GM18907 (cell line): ENCODE measurements around the gene CAP2.

Source experiments
- ATAC-seq: cut with Tn5 transposase; IDR thresholded peaks from one replicate; pipeline ENCODE4 v1.9.1; 2021; ENCODE audit warnings: mild to moderate bottlenecking, moderate library complexity; ENCODE audit not compliant: unreplicated experiment

The CAP2 gene, protein sequence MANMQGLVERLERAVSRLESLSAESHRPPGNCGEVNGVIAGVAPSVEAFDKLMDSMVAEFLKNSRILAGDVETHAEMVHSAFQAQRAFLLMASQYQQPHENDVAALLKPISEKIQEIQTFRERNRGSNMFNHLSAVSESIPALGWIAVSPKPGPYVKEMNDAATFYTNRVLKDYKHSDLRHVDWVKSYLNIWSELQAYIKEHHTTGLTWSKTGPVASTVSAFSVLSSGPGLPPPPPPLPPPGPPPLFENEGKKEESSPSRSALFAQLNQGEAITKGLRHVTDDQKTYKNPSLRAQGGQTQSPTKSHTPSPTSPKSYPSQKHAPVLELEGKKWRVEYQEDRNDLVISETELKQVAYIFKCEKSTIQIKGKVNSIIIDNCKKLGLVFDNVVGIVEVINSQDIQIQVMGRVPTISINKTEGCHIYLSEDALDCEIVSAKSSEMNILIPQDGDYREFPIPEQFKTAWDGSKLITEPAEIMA

DNA sequence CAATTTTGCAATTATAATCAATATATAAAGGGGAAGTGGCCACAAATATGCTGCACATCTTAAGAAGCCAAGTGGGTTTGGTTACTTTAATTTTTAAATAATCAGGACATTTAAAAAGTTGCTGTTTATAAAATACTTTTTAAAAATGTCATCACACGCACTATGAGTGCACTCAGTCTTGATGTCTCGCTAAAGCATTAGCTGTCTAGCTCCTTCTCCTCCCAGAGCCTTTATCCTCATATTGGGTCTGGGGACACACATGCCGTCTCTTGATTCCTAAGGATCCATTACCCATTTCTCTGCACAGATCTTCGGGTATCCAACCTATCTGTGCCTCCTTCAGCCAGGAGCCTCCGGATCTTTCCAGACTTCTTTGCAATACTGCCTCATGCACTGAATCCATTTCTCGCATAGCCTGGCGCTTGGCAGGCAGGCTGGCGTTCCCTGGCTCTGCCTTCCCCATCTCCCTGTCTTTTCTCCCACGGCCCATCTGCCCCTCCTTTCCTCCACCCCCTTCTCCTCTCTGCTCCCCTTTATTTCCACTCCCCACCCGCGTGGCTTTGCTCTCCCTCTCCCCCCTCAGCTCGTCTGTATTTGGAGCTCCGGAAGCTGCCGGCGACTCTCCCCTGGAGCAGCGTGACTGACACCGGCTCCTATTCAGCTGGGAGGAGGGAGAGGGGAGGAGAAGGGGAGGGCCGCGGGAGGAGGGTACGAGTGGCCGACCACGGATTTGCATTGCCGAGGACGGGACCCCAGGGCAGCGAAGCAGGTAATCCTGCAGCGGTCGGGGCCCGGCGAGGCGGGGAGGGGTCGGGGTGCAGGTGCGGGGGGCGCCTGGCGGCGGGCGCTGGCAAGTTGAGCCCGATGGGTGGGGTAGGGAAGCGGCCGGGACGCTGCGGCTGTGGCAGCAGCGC is at the start of gene CAP2:
Gene CAP2 (plus strand): TSS at position 618 of the 914 bp plus-strand sequence. CDS start 27,961 bp downstream, outside the sequence.
- no peak for ATAC-seq

DNA sequence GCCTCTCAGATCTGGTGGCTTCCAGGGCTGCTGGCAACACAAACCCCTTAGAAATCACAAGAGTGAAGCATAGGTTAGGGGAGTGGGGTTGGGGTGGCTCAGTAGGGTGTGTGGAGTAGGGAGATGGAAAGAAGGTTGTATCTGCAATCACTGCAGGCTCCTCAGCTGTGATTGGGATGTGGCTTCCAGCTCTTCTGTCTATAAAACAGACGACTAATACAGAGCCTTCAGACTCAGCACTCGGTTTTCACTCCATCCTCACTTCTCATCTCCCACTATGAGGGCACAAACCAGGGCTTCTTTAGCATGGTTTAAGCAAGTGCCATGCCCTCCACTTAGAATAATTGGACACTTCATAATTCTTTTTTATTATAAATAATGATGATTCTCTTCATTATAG is 46.4 kb upstream of the CAP2 start:
- no peak for ATAC-seq

DNA sequence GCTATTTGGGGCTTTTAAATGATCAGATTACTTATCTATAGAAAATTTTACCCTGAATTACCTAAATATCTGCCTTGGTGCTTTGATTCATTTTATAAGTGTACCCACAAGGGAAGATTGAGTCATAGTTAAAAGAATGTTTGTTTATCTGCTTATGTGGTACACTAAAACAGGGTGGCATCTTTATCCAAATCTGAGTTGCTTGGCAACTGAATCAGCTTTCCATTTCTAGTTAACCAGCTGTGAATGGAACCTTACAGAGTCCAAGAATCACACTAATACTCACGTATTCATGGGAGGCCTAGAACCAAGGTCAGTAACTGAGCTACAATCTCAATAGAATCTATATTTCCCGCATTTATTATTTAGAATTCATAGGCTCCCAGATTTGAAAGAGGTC is 44.0 kb upstream of the CAP2 start:
- ATAC-seq = no peak

DNA sequence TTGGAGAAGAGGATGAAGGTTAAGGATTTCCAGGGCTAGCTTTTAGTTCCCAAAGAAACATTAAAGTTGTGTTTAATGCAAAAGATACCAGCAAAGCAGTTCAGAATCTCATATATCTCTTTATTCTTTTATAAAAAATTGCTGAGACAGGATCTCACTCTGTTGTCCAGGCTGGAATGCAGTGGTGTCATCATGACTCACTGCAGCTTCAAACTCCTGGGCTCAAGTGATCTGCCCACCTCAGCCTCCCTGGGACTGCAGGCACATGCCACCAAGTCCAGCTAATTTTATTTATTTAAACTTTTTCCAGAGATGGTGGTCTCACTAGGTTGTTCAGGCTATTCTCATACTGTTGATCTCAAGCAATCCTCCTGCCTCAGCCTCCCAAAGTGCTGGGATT is 41.1 kb upstream of the CAP2 start:
- ATAC-seq = no peak

DNA sequence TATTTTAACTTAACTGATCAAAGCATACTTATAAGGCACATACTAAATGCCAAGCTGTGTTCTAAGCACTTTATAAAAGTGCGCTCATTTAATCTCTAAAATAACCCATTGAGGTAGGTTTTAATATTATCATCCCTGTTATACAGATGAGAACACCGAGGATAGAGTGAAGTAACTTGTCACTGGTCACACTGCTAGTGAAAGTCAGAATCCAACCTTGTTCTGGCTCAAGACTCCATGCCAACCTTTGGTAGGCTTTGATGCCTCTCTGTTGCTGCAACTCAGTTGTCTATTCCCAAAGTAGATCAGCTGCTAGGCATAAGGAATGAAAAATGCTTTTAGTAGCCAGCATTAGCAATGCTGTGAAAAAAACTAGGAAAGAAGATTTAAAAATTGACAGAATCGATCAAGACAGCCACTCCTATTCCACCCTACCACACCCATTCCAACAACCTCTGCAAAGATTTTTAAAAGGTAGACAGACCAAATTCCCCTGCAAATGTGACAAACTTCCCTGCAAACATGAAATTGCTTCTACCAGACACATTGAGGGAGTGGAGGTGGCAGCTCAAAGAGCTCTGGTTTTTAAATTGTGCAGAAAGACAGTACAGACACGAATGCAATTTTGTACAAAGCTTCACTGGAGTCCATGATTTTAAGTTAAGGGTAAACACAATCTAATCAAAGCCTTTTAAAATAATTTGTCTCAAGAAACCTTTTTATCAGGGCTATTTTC is 39.8 kb upstream of the CAP2 start:
- ATAC-seq = no peak

DNA sequence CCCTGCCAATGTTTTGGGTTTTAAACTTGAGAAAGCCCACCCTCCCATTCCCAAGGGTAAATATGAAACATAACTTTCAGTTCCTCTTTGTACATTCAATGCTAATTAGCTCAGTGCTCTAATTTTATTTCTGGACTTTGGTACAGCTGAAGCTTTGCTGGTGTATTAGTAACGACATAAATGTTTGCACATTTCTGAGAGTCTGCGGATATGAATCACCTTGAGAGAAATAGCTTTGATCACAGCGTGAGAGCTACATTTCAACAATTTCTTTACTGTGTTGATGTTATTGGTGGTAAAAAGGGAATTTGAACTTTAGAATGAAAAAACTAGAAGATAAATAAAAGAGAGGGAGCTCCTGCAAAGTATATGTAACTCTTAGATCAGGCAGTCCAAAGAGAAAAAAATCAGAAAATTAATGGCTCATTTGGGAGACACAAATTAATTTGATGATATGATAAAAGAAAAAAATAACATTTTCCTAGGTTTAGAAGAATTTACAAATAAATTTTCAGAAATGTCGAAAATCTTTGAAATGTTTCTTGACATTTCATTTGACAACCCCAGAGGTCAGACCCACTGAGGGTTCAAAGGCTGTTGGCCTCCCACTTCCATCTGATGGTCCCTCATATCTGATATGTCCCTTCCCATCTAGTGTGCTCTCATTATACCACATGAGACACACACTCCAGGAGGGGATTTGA is 38.5 kb upstream of the CAP2 start:
- ATAC-seq = no peak

DNA sequence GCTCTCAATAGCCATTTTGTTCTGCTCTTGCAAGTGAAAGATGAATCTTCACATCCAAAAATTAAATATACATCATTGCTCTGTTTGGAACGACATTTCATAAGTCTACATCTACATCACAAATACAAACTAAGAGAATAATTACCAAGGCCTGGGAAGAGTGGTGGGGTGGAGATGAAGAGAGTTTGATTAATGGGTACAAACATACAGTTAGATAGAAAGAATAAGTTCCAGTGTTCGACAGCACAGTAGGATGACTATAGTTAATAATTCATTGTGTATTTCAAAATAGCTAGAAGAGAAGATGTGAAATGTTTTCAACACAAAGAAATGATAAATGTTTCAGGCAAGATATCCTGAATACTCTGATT is 38.0 kb upstream of the CAP2 start:
- no peak for ATAC-seq

DNA sequence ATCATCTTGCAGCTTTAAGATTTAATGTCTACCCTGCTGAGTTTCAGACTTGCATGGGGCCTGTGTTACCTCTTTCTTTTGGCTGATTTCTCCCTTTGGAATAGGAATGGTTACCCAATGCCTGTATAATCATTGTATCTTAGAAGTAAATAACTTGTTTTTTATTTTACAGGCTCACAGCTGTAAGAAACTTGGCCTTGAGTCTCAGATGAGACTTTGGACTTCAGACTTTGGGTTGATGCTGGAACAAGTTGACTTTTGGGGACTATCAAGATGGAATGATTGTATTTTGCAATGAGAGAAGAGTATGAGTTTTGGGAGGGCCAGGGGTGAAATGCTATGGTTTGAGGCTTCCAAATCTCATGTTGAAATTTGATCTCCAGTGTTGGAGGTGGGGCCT is 34.9 kb upstream of the CAP2 start:
- no peak for ATAC-seq

DNA sequence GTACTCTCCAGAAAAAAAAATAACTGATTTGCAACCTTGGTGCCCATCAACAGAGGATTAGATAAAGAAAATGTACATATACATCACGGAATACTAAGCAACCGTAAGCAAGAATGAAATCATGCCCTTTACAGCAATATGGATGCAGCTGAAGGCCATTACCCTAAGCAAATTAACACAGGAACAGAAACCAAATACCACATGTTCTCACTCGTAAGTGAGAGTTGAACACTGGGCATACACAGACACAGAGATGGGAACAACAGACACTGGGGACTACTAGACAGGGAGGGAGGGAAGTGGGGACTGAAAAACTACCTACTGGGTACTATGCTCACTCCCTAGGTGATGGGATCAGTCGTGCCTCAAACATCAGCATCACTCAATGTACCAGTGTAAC is 32.8 kb upstream of the CAP2 start:
- ATAC-seq = no peak

DNA sequence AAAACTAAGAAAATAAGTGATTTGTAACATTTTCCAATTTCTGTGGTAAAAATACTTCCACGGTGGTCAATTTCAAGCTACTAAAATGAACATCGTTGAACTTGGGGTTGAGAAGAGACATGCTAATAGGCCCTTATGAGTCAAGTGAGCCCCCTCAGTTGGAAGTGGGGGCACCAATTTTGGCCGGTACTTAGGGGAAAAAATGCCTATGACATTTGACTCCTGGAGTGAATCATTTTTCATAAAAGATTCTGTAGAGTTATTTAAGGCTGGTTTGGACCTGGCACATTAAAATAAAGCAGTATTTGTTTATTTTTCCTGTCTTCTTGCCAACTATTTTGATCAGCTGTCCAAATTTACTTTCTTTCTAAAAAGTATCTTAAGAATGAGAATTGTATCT is 32.4 kb upstream of the CAP2 start:
- no peak for ATAC-seq

DNA sequence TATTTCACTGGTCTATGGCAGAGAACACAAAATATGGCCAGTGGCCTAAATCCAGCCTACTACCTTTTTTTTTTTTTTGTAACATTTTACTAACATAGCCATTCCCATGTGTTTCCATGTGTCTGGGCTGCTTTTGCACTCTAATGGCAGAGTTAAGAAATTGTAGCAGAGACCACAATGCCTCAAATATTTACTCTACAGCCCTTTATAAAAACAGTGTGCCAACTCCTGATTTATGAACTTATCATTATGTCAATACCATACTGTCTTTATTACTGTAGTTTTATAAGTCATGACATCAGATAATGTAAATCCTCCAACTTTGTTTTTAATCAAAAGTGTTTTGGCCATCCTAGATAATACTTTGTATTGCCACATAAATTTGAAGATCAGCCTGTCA is 27.4 kb upstream of the CAP2 start:
- ATAC-seq = no peak

DNA sequence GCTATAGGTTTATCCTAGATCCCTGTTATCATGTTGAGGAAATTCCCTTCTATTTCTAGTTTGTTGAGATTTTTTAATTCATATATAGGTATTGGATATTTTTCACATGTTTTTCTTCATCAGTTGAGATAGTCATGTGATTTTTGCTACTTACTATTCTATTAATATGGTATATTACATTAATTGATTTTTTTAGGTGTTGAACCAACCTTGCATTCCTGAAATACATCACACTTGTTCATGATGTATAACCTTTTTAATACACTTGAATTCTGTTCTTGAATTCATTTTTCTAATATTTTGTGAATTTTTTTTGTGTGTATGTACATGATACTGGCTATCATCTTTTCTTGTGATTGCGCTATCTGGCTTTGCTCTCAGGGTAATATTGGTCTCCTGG is 25.5 kb upstream of the CAP2 start:
- no peak for ATAC-seq

DNA sequence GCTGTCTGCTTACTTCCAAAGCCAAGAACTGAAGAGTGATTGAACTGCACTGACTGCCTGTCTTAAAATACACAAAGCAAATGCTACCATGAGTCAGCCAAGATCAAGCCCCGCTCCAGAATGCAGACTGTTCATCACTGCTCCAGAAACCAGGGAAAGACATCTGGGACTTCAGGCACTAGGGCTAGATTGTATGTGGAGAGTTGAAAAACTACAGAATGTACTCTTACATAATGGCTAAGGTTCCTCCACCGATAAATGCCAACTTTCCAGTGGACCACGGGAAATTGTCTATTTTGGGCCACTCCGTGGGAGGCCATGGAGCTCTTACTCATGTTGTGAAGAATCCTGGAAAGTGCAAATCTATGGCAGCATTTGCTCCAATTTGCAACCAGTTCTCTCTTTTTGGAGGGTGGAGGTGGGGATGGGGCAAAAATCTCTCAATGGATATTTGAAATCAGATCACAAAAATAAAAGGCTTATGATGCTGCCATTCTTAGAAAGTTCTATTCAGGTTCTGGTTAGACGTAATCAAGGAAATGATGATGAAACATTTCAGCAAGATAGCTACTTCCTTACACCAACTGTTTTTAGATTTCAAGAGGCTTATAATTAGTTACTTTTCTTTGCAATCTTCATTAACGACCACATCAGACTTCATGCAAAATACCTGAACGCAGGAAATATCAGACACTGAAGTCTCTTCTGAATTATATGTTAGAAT is 11.8 kb upstream of the CAP2 start:
- no peak for ATAC-seq

DNA sequence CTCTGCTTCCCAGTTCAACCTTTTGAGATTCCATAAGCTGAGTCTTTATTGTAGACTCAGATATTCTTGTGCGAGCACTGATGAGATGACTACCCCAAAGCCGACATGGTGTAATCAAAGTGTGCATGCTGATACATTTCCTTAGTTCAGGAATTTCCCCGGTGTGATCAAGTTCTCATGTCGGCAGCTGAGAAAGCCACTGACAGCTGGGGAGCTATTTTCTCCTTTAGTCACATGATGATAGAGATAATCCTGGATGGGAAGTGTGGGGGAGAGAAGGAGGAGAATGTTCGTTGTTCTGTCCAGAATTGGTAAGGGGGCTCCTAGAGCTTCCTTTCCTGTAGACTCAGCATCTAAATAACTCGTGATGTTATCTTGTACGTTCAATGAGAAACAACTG is 7.7 kb upstream of the CAP2 start:
- no peak for ATAC-seq

DNA sequence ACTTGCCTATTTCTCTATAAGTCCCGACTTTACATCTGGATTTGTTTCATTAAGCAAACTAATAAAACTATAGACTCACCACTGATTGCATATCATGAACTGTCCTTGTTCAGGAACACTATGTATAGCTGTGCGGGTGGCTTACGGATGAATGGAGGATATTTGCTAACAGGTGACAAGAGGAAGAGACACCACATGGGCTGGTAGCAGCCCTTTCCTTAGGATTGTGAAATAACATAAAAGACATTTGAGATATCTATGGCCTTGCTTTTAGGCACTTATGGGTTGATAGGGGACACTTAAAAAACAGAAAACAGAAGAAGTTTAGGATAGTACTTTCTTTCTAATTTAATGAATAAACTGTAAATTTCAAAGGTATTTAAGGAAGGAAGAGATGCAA is 5.0 kb upstream of the CAP2 start:
- no peak for ATAC-seq

DNA sequence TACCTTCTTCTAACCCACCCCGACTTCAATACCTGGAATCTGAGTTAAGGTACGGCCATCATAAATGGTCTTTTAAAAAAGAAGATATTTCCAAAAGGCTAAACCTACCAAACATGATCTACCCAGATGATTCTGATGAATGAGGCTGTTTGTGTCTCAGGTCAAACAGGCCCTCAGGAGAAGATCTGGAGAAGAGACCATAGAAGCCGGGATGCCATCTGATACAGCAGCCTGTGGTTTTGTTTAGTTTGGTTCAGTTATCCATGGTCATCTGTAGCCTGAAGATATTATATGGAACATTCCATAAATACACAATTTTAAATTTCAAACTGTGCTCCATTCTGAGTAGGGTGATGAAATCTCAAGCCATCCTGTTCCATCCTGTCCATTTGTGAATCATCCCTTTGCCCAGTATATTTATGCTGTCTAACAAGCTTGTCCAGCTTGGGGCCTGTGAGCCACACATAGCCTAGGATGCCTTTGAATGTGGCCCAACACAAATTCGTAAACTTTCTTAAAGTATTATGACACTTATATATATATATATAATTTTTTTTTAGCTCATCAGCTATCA is 4.0 kb upstream of the CAP2 start:
- ATAC-seq = no peak

DNA sequence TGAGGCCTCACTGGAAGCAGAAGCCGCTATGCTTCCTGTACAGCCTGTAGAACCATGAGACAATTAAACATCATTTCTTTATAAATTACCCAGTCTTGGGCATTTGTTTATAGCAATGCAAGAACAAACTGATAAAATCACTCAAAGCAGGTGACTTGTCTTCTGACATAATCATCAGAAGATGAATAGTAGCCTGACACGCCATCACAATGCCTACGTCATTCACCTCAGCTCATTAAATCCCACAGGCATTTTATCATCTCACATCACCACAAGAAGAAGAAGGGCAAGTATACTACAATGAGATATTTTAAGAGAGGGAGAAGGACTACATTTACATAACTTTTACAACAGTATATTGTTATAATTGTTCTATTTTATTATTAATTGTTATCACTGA is 3.1 kb upstream of the CAP2 start:
- ATAC-seq = no peak

DNA sequence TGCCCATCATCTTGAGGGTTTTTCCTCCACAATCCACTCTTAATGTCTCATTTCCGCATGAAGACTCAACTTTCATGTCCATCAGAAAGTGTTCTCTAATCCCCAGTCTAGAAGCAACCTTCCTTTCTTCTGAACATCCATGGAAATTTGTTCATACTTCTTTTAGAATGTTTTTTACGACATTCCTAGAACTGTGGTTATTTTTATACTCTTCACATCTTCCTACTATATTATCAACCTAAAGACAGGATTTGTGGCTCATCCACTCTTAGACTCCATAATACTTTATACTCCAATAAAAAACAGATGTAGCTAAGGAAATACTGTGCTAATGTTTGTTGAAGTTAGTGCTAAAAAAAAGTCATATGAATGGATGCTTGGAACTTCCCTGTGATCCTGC is 1.4 kb upstream of the CAP2 start:
- ATAC-seq = no peak

DNA sequence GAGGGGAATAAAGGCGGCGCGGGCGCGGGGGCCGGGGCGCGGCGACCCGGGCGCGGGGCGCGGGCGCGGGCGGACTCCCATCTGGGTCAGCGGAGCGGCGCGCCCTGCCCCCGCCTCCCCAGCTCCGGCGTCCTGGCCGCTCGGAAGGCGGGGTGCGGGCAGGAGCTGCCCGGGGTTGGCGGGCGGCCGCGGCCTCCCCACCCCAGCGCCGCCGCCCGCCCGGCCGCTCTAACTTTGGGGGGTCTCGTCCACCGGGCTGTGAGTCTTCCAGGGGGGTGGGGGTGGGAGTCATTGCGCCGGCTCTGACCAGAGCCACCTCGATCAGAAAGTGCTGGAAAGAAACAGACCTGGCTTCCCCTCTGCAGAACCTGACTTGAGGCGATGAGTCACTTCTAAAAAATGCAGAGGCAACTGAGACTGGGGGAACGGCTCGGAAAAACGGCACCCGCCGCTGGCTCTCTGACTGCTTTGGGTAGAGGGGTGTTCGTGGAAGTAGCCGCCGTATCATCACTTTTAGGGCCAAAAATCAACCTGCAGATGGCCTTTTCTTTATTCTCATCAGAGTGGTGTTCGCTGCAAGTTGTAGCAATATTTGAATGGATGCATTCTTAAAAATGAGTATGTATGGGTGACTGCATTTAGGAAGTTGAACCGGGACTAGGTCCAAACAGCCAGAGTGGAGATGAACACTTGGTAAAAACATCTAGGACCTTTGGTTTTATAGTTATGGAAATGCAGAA is 667 bp downstream of the CAP2 start:
- no peak for ATAC-seq
